Ascending aorta (tissue), 2 donors: ENCODE data around the gene SERF2. TPM values are rescaled to one million over a fixed set of nuclear protein-coding genes. Genes with fewer than 3 reads are reported as not detected.
"Not testable (repeated sequence)": the region's sequence is repeated elsewhere in the genome, so short reads cannot be mapped to it uniquely, and the experiment has no call there.

Experiments used
- DNase-seq, 2 donors: peaks; one replicate each; pipeline ENCODE4 v3.0.0-alpha.2; 2019; ENCODE audit warnings: low spot score in 2 of 2
- H3K27ac ChIP-seq, 2 donors: fragments of 200-600 bp; sonication (generic); one replicate each; pipeline ENCODE4 v1.5.1; 2016 to 2017; ENCODE audit warnings: mild to moderate bottlenecking in 1 of 2
- H3K27me3 ChIP-seq: fragments of 200-600 bp; sonication (generic); one replicate; pipeline ENCODE4 v1.5.1; 2017
- H3K36me3 ChIP-seq, 2 donors: fragments of 200-600 bp; sonication (generic); one replicate each; pipeline ENCODE4 v1.5.1; 2016
- H3K4me1 ChIP-seq, 2 donors: fragments of 200-600 bp; sonication (generic); one replicate each; pipeline ENCODE4 v1.5.1; 2016 to 2017; ENCODE audit warnings: mild to moderate bottlenecking in 1 of 2
- H3K4me3 ChIP-seq, 2 donors: fragments of 200-600 bp; sonication (generic); one replicate each; pipeline ENCODE4 v1.5.1; 2016 to 2017; ENCODE audit warnings: mild to moderate bottlenecking in 1 of 2
- H3K9me3 ChIP-seq, 2 donors: fragments of 200-600 bp; sonication (generic); one replicate each; pipeline ENCODE4 v1.5.1; 2016
- intact Hi-C: fragments of 100-400 bp; cut with DNase I; formaldehyde crosslinking; loops from one replicate; pipeline ENCODE4 v1.15.1; 2023
- total RNA-seq: library from RNA; depleted of rRNA; stranded (reverse); fragments of >200 nt; gene quantifications from one replicate; pipeline ENCODE4 v1.1.0, GENCODE V29; 2016
- TF ChIP-seq, protein P1 (sequence below), 3 experiments: fragments of 200-600 bp in 2 of 3; fragments of 450-650 bp in 1 of 3; sonication (generic) in 2 of 3; IDR thresholded peaks; one replicate each; pipeline ENCODE4 v1.5.1; 2016 to 2019; ENCODE audit warnings: antibody characterized with exemption in 3 of 3, mild to moderate bottlenecking in 1 of 3, moderate library complexity in 1 of 3

Gene SERF2
- total RNA-seq: 733 TPM

- H3K4me3 ChIP-seq: peak within 1 kb of the TSS; percentile 74 to 99
- H3K4me1 ChIP-seq: peaks cover 19 to 26% of the 10 kb centered on the region in 2 donors
- TF ChIP-seq, protein P1, sequence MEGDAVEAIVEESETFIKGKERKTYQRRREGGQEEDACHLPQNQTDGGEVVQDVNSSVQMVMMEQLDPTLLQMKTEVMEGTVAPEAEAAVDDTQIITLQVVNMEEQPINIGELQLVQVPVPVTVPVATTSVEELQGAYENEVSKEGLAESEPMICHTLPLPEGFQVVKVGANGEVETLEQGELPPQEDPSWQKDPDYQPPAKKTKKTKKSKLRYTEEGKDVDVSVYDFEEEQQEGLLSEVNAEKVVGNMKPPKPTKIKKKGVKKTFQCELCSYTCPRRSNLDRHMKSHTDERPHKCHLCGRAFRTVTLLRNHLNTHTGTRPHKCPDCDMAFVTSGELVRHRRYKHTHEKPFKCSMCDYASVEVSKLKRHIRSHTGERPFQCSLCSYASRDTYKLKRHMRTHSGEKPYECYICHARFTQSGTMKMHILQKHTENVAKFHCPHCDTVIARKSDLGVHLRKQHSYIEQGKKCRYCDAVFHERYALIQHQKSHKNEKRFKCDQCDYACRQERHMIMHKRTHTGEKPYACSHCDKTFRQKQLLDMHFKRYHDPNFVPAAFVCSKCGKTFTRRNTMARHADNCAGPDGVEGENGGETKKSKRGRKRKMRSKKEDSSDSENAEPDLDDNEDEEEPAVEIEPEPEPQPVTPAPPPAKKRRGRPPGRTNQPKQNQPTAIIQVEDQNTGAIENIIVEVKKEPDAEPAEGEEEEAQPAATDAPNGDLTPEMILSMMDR (IDR thresholded peaks at IDR 0.05): no peak
- no peaks in the 10 kb centered on the region for H3K27me3 ChIP-seq
- DNase-seq: peak; percentile 100
- H3K27ac ChIP-seq: peak within 1 kb of the TSS; percentile 88 to 99
- peaks cover 20 to 35% of the 10 kb centered on the region in 2 donors for H3K36me3 ChIP-seq
- intact Hi-C loops: loop anchor here (1.0 to 10.0 kb wide), 5 partner anchors 8 to 493 kb away; partner anchors contain the start of genes GOLM2, HYPK, MFAP1 and PDIA3
- no peaks in the 10 kb centered on the region for H3K9me3 ChIP-seq
Observed at GRCh38 chr15:43791993-43792760, at the start of gene SERF2. SERF2 (plus strand) TSS chr15:43792320; CDS start chr15:43792377, 57 bp downstream.

- H3K36me3 ChIP-seq, H3K9me3 ChIP-seq, H3K27me3 ChIP-seq: not testable (repeated sequence)
- DNase-seq: peak; percentile 65 to 95
- TF ChIP-seq, protein P1 (IDR thresholded peaks at IDR 0.05): peak in 2 of 3 experiments; percentile 6 to 19
- H3K4me1 ChIP-seq: peaks cover 3 to 12% of the 10 kb centered on the region in 2 donors
- H3K27ac ChIP-seq: peak within 1 kb of the TSS; percentile 95 to 99
- intact Hi-C loops: loop anchor here (1.0 kb wide), 1 partner anchor 46 kb away; the partner anchor contains the start of gene SERF2
- peak within 1 kb of the TSS; percentile 85 to 88 for H3K4me3 ChIP-seq
Observed at GRCh38 chr15:43746245-43746902, 45.7 kb upstream of the SERF2 start, which contains the start of gene PDIA3. PDIA3 (plus strand) TSS chr15:43746438; CDS start chr15:43746540, 102 bp downstream.

DNA sequence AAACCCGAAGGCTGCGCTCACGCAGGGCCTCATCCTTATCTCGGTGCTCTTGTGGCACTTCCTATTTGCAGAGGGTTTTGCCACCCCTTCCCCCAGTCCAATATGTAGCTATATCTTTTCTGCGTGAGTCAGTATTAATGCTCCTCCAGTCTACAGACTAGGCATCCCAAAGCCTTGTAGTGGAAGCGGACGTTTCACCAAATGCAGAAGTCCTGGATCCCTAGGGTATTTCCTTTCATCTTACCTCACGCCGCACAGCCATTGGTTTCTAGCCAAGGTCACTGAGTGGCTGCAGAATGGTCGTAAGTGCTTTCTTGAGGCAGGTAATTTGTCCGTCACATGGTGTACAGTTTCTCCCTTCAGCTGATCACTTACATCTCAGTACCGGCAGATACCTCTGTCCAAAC is 45.2 kb upstream of the SERF2 start:
- not testable (repeated sequence) for H3K9me3 ChIP-seq, DNase-seq, H3K27me3 ChIP-seq, H3K36me3 ChIP-seq
- intact Hi-C loops: loop anchor here (1.0 kb wide), 1 partner anchor 45 kb away; the partner anchor contains the start of gene SERF2
- H3K4me1 ChIP-seq: peaks cover 3 to 14% of the 10 kb centered on the region in 2 donors
- peak overlapping the region; percentile 85 to 88 for H3K4me3 ChIP-seq
- peak overlapping the region; percentile 95 to 99 for H3K27ac ChIP-seq

GRCh38 chr15:43748376-43748775 is 43.7 kb upstream of the SERF2 start:
- H3K36me3 ChIP-seq: peaks cover 0 to 9% of the 10 kb centered on the region in 2 donors
- H3K27me3 ChIP-seq: no peaks in the 10 kb centered on the region
- H3K27ac ChIP-seq: no peak overlapping the region
- TF ChIP-seq, protein P1 (IDR thresholded peaks at IDR 0.05): no peak
- no peaks in the 10 kb centered on the region for H3K9me3 ChIP-seq
- peaks cover 3 to 14% of the 10 kb centered on the region in 2 donors for H3K4me1 ChIP-seq
- no peak for DNase-seq
- H3K4me3 ChIP-seq: peak overlapping the region in 1 of 2 donors; percentile 85
- intact Hi-C loops: no loop called here

DNA sequence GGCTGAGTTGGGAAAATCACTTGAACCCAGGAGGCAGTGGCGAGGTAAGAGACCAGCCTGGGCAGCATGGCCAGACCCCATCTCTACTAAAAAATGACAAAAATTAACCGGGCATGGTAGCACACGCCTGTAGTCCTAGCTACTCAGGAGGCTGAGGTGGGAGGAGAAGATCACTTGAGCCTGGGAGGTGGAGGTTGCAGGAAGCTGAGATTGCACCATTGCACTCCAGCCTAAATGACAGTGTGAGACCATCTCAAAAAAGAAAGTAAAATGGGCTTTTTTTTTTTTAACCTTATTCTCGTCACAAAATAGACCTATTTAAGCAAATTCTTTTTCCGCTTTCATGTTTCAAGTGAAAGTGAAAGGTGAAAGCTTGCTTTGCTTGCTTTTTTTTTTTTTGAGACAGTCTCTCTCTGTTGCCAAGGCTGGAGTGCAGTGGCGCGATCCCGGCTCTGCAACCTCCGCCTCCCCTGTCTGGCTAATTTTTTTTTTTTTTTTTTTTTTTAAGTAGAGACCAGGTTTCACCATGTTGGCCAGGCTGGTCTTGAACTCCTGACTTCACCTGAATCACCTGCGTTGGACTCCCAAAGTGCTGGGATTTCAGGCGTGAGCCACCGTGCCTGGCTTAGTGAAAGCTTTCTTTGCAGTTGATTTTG is 42.3 kb upstream of the SERF2 start:
- peak overlapping the region in 1 of 2 donors; percentile 0 for H3K4me3 ChIP-seq
- TF ChIP-seq, protein P1 (IDR thresholded peaks at IDR 0.05): no peak
- intact Hi-C loops: no loop called here
- no peak for DNase-seq
- no peaks in the 10 kb centered on the region for H3K27me3 ChIP-seq
- no peak overlapping the region for H3K27ac ChIP-seq
- peaks cover 10 to 21% of the 10 kb centered on the region in 2 donors for H3K36me3 ChIP-seq
- H3K9me3 ChIP-seq: no peaks in the 10 kb centered on the region
- H3K4me1 ChIP-seq: peaks cover 3 to 14% of the 10 kb centered on the region in 2 donors
